Pons (tissue), 1 donor: Measurements from ENCODE around the gene KCNAB1.
"Not testable (repeated sequence)": the region's sequence is repeated elsewhere in the genome, so short reads cannot be mapped to it uniquely, and the experiment has no call there.

Source experiments
- DNase-seq: peaks from one replicate; pipeline ENCODE4 v3.0.0-alpha.2; 2016; ENCODE audit warnings: low spot score

The KCNAB1 gene

DNA sequence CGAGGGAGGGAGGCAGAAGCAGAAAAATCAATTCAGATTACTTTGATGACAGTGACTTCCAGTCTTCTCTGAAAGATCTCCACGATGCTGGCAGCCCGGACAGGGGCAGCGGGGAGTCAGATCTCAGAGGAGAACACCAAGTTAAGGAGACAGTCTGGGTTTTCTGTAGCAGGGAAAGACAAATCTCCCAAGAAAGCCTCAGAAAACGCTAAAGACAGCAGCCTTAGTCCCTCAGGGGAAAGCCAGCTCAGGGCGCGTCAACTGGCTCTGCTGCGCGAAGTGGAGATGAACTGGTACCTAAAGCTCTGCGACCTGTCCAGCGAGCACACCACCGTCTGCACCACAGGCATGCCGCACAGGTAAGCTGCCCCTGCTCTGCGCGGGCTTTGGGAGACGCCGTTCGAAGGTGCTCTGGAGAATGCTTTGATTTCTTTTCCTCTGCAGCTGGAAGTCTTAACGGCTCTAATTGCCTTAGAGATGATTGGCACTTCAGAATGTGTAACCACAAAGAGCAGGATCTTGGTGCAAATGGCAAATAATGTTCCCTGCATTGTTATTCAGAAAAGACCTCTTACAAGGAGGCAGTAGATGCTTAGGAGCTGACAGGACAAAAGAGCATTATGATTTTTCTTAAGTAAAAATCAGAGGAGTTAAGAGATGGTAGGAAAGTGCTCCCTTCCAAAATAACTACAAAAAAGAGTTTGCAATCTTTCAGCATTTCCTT lies at the start of gene KCNAB1:
KCNAB1 (plus strand) TSS at position 51 of the 724 bp plus-strand sequence.
- no peak for DNase-seq

DNA sequence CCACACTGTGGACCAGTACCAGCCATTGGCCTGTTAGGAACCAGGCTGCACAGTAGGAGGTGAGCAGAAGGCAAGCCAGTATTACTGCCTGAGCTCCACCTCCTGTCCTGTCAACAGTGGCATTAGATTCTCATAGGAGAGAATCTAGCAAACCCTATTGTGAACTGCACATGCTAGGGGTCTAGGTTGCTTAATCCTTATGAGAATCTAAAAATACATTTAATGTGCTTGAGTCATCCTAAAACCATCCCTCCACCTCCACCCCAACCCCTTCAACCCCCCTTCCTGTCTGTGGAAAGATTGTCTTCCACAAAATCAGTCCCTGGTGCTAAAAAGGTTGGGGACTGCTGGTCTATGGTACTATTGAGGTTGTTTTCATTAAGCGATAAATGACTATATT lies 49.3 kb upstream of the KCNAB1 start:
- DNase-seq, result no peak

DNA sequence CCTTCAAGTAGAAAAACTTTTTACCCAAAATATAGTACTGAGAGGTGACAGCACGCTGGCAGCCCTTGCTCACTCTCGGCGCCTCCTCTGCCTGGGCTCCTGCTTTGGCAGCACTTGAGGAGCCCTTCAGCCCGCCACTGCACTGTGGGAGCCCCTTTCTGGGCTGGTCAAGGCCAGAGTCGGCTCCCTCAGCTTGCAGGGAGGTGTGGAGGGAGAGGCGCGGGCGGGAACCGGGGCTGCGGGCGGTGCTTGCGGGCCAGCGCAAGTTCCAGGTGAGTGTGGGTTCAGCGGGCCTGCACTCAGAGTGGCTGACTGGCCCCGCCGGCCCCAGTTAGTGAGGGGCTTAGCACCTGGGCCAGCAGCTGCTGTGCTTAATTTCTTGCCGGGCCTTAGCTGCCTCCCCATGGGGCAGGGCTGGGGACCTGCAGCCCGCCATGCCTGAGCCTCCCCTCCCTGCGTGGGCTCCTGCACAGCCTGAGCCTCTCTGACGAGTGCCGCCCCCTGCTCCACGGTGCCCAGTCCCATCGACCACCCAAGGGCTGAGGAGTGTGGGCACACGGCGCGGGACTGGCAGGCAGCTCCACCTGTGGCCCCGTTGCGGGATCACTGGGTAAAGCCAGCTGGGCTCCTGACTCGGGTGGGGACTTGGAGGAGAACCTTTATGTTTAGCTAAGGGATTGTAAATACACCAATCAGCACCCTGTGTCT lies 47.3 kb upstream of the KCNAB1 start:
- DNase-seq, result not testable (repeated sequence)

DNA sequence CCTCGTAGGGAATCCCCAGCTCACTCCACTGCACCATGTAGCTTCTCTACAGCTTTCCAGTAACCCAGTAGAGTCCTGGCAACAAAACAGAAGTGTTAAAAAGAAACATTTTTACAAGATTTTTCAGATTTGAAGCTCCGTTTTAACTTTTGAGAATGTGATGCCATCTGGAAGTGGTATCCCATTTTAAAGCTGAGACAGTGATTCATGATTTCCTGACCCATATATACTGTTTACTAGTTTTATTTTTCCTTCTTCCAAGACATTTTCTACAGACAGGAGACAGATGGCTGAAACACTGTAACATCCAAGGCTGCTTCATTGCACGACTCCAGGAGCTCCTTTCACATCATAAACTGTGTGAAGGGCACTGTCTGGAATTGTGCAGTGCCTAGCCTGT lies 30.3 kb upstream of the KCNAB1 start:
- DNase-seq, result no peak

DNA sequence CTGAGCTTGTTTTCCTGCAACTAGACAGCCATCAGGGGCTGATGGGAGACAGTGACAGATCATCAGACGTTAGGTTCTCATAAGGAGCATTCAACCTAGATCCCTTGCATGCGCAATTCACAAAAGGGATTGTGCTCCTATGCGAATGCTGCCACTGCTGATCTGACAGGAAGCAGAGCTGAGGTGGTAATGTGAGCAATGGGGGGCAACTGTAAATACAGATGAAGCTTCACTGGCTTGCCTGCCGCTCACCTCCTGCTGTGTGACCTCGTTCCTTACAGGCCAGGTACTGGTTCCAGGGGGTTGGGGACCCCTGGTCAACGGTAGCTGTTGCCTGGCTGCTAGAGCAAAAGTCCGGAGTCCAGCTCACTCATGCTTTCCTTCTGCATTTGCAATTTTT lies 26.4 kb upstream of the KCNAB1 start:
- DNase-seq, result no peak

DNA sequence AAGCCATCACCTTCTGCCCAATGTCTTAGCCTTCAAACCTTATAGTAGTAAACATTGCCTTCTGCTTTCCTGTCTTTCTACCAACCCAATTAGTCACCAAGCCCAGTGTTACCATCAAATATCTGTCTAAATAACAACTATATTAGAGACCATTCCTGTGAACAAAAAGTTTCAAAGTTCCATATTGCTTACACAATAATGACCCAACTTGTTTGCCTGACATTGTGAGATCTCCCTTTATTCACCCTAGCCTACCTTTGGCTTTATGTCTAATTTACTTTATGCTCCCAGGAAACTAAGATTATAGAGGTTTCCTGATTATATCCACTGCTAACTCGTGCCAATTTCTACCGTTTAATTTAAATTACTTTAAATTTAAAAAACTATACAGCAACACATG lies 26.0 kb upstream of the KCNAB1 start:
- no peak for DNase-seq

DNA sequence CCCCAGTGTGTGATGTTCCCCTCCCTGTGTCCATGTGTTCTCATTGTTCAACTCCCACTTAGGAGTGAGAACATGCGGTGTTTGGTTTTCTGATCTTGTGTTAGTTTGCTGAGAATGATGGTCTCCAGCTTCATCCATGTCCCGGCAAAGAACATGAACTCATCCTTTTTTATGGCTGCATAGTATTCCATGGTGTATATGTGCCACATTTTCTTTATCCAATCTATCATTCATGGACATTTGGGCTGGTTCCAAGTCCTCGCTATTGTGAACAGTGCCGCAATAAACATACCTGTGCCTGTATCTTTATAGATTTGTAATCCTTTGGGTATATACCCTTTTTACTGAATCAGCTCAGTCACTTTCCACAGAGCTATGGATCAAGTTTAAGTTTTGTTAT lies 24.7 kb upstream of the KCNAB1 start:
- DNase-seq, result not testable (repeated sequence)

DNA sequence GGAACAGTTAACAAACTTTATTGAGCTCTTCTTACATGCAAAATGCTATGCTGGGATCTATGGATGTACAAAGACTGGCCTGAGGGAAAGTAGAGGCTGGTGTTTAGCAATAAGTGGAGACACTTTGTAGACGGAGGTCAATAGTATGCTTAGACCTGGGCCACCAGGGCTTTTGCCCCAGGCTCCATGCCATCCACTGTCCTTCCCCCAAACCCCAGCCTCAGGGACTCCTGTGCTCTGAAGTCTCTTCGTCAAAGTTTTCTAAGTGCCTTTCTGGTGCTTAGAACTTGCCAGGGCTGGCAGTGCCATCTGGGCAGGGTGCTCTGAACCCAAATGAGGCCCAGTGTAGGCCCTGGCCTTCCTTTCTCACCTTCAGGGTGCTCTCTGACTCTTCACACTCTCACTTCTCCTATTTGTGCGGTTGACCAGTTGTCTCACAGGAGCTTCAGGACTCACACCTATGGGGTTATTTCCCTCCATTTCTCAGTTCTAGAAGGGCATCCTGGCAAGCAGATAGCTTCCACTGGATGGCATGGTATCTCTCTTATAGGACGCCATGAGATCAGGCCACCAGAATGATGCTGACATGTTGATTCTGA lies 21.8 kb upstream of the KCNAB1 start:
- DNase-seq, result no peak

DNA sequence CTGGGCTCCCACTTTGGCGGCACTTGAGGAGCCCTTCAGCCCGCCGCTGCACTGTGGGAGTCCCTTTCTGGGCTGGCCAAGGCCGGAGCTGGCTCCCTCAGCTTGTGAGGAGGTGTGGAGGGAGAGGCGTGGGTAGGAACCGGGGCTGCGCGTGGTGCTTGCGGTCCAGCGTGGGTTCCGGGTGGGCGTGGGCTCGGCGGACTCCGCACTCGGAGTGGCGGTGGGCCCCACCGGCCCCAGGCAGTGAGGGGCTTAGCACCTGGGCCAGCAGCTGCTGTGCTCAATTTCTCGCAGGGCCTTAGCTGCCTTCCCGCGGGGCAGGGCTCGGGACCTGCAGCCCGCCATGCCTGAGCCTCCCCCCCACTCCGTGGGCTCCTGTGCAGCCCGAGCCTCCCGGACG lies 21.0 kb upstream of the KCNAB1 start:
- not testable (repeated sequence) for DNase-seq

DNA sequence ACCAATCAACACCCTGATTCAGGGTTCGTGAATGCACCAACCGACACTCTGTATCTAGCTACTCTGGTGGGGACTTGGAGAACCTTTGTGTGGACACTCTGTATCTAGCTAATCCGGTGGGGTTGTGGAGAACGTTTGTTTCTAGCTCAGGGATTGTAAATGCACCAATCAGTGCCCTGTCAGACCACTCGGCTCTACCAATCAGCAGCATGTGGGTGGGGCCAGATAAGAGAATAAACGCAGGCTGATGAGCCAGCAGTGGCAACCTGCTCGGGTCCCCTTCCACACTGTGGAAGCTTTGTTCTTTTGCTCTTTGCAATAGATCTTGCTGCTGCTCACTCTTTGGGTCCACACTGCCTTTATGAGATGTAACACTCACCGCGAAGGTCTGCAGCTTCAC lies 20.4 kb upstream of the KCNAB1 start:
- DNase-seq, result not testable (repeated sequence)

DNA sequence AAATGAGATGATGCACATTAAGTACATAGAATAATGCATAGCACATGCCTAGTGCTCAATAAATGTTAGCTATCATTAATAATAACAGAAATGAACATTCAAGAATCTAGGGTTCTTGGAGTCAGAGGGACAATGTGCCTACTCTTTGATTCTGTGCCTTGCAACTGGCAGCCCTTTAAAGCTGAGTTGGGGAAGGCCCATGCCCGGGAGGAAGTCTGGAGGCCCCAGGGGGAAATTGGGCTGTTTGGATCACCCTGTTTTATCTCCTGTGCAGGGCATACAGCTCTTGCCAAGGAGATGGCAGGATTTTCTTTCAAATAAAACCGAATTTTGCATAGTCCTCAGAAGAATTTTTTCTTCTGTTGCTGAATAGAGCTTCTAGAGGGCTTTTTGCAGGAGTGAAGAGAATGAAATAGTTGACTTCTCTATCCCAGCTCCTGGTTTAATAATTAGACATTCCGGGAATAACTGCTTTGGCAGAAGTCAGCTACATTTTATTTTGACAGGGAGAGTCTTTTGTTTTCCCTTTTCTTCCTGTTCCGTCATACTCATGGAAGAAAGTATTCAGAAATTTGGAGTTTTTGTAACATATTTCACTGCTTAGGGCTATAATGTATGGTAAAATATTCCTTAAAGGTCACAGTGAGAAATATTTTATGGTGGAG lies 18.0 kb upstream of the KCNAB1 start:
- no peak for DNase-seq

DNA sequence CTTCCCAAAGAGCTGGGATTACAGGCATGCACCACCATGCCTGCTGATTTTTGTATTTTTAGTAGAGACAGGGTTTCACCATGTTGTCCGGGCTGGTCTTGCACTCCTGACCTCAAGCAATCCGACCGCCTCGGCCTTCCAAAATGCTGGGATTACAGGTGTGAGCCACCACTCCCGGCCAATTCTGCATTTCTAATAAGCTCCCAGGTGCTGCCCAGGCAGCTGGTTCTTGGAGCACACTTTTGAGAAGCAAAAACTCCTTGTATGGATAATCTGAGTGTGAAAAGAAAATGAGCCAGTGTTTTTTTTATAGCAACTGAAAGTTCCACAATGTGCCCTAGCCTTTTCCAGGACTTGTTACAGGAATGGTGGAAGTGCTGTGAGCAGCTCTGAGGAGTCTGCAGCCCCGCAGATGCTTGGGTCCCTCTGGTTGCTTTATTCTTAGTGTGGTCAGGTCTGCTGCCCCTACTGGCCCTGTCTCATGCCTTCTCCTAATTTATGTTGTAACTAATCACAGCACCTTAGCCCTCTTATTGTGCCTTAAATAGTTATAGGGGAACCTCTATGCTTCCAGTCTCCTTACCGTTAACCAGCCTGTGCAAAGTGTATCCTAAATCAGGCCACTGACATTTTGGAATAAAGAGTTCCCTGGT lies 13.5 kb upstream of the KCNAB1 start:
- no peak for DNase-seq

DNA sequence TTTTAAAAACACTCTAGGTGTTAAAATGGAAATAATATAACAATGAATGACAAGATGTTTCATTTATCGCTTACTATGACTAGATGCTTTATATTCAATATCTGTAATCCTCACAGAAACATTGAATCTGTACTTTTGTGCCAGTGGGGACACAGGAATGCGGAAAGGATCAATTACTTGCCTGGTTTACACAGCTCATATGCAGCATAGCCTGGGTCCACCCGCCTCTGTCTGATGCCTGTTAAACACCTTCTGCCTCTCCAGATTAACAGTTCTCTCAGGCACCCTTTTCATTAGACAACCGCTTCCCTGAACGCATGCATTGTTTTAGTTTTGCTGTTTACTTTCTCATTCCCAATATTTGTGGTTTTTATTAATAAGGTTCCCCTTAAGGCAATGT lies 12.9 kb upstream of the KCNAB1 start:
- no peak for DNase-seq

DNA sequence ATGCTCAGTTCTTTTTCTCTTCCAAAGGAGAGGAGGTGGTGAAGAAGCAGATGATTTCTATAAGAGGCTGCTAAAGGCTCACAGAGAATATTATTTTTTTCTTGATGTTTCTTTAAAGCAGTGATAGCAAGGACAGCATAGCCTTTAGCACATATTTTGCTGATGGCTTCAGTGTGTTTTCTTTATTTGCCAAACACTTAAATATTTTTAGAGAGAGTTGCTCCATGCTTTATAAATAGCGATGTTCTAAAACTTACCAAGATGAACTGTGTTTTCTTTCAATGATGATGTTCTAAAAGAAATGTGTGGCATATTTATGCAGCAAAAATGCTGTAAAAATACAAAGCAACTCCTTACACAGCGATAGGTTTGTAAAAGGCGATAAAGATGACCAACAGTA lies 11.8 kb upstream of the KCNAB1 start:
- DNase-seq, result no peak

DNA sequence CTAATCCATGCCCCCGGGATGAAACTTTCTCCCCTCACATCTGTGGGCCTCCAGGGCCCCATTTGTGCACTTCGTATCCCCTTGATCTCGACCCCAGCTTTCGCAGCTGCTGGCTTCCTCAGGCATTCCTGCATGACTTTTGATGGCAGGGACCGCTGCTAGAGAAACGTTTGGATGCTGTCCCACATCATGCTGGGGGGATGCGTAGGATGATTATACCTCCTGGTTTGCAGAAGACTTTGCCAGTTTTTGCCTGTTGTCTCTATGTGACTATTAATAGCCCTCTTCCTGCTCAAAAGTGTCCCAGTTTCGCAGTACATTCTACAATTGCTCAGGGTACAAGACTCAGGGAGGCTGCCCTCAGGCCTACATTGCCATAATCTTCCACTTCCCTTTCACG lies 10.4 kb upstream of the KCNAB1 start:
- no peak for DNase-seq

DNA sequence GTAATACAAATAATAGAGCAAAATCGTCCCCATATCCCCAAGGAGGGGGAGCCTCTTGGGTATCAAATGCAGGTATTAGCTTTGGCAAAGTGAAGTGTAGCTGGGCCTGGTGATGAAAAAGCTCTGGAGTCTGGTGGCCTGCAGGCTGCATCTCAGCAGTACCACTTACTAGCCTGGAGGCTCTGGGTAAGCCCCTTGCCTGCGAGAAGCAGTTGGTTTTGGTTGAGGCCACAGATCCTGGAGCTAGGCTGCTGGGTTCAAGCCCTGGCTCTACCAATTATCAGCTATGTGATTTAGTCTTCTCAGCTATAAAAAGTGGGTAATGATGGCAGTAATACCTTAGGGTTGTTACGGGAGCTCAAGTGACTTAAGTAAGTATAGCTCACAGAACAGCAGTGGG lies 6.1 kb downstream of the KCNAB1 start:
- no peak for DNase-seq

DNA sequence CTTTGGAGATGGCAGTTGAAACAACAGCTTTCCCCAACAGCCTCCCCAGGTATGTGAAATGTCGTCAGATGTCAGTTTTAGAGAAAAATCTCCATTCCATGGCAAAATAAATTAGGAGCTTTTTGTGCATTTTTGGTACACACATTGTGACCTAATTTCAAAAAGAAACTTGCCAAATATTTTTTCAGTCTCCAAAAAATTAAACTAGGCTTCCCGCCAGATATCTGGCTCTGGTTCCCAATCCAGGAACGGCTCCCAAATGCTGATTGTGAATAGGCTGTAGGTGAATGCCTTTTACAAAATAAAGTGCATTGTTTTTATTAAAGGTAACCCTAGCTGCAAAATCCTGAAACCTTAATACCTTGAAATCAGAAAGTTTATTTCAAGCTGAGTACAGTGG lies 10.9 kb downstream of the KCNAB1 start:
- no peak for DNase-seq

DNA sequence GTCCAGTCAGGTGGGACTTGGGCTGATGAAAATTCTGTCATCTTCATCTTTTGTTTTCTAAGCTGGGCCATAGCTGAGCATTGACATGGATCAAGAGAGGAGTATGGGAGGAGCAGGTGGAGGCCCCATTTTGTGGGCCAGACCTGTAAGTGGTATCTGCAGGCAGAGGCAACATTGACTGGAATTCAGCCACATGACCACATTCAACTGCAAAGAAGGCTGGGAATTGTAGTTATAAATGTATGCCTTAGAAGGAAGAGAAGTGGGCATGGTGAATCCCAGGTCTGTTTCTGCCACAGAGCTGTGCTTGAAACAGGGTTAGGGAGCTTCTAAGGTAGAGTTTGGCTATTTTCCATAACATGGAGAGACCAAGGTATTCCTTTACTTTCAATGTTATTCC lies 11.4 kb downstream of the KCNAB1 start:
- DNase-seq, result no peak

DNA sequence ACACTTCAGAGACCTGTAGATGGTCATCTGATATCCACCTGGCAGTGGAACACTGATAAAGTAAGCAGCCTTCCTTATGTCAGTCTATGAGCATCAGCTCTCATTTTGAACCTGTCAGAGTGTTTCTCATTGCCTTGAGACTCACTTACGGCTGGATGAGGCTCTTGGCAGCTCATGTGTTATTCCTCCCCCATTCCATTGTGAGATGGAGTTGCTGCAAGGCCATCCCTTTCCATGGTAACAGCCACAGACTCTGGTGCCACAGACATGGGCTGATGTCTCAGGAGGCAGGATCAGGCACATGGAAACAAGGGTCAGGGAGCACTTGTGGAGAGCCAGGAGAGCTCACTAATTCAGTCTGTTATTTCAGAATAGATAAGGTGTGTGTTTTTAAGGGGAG lies 11.9 kb downstream of the KCNAB1 start:
- DNase-seq, result no peak

DNA sequence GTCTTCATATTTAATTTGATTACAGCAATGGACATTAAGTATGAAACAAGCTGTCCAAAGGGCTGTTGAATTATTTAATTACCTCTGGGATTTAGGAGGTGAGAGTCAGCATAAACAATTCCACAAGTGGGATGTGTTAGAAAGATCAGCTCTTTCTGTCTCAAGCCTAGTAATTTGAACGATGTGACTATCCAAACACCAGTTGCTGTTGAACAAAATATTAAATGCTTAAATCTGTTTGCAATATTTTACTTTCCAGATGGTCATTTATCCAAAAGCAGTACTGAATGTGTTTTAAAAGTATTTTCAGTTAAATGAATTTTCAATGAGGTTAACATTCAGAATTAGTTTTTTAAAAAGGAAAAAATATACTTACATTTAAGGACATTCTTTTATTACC lies 12.7 kb downstream of the KCNAB1 start:
- no peak for DNase-seq

DNA sequence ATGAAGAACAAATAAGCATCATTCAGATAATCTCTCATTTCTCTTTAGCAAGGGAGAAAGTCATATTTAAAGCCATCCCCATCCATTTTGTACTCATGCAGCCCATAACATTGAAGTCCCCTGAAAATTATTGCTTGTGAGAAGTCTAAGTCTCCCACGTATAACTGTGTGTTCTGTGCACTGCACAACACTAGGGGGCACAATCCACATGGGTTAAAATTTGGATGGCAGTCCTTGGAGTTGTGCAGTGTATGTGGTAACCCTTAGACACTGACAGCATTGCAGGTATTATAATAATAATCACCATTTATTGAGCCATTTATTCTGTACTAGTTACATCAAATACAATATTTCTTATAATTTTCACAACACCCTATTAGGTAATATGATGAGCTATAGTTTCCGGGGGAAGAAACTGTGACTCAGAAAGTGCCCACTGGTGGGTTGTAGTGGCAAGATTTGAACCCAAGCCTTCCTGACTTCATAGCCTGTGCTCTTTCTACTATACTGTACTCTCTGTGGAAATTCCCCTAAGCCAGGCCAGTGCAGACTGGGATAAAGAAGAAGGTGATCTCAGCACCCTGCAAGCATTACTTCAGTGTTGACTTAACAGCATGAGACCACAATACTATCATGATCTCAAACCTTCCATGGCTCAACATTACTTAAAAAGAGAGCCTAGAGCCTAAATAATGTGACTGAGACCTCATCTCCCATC lies 15.7 kb downstream of the KCNAB1 start:
- no peak for DNase-seq

DNA sequence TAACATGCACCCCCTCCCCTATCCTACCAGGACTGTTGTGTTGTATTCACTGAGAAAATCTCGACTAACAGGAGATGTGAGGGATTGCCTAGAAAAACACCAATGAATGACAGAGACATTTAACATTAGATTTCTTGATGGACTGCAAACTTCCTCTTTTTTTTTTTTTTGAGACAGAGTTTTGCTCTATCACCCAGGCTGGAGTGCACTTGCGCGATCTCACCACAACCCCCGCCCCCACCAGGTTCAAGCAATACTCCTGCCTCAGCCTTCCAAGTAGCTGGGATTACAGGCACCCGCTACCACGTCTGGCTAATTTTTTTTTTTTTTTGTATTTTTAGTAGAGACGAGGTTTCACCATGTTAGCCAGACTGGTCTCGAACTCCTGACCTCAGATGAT lies 17.0 kb downstream of the KCNAB1 start:
- not testable (repeated sequence) for DNase-seq
